Left ventricle myocardium inferior (tissue), 1 donor: ENCODE data around the gene CHD3. TPM values are rescaled to one million over a fixed set of nuclear protein-coding genes. Genes with fewer than 3 reads are reported as not detected.
A peak's percentile ranks its signal among the peaks of the same experiment; 100 is the strongest.

Source experiments
- DNase-seq: peaks from one replicate; pipeline ENCODE4 v3.0.0-alpha.2; 2020
- H3K27ac ChIP-seq: fragments of 200-600 bp; replicated peaks from 2 replicates; pipeline ENCODE4 v1.8.0; 2021
- H3K27me3 ChIP-seq: fragments of 200-600 bp; 2 replicates; pipeline ENCODE4 v1.8.0; 2021; ENCODE audit warnings: low read depth
- H3K36me3 ChIP-seq: fragments of 200-600 bp; 2 replicates; pipeline ENCODE4 v1.8.0; 2021
- H3K4me1 ChIP-seq: fragments of 200-600 bp; 2 replicates; pipeline ENCODE4 v1.8.0; 2021
- H3K4me3 ChIP-seq: fragments of 200-600 bp; 2 replicates; pipeline ENCODE4 v1.8.0; 2021; ENCODE audit warnings: mild to moderate bottlenecking, moderate library complexity
- H3K9me3 ChIP-seq: fragments of 200-600 bp; replicated peaks from 2 replicates; pipeline ENCODE4 v1.8.0; 2021
- intact Hi-C: fragments of 100-400 bp; cut with micrococcal nuclease; formaldehyde crosslinking; loops from one replicate; pipeline ENCODE4 v1.11.0; 2022
- total RNA-seq: library from RNA; stranded (reverse); fragmentation: NEBNext Ultra II Directional; extraction: Animal tissue kit (Norgen Biotek cat#: 25700); gene quantifications from one replicate; pipeline ENCODE4 v1.2.1, GENCODE V29; 2021
- TF ChIP-seq, protein P1 (sequence below): fragments of 200-600 bp; IDR thresholded peaks from 2 replicates; pipeline ENCODE4 v1.8.0; 2021; ENCODE audit warnings: antibody characterized with exemption, mild to moderate bottlenecking, borderline replicate concordance
- donor health status: DM: no; HTN: yes; CAD: no; lungs with severe emphysema.

CHD3 gene
- total RNA-seq, 1 donor from 2014 or later, result 15.6 TPM

- H3K36me3 ChIP-seq, result no peaks in the 10 kb centered on the region
- H3K27ac ChIP-seq, result peak overlapping the region; percentile 49
- H3K27me3 ChIP-seq, result peaks cover 8% of the 10 kb centered on the region
- no peaks in the 10 kb centered on the region for H3K9me3 ChIP-seq
- TF ChIP-seq, protein P1, sequence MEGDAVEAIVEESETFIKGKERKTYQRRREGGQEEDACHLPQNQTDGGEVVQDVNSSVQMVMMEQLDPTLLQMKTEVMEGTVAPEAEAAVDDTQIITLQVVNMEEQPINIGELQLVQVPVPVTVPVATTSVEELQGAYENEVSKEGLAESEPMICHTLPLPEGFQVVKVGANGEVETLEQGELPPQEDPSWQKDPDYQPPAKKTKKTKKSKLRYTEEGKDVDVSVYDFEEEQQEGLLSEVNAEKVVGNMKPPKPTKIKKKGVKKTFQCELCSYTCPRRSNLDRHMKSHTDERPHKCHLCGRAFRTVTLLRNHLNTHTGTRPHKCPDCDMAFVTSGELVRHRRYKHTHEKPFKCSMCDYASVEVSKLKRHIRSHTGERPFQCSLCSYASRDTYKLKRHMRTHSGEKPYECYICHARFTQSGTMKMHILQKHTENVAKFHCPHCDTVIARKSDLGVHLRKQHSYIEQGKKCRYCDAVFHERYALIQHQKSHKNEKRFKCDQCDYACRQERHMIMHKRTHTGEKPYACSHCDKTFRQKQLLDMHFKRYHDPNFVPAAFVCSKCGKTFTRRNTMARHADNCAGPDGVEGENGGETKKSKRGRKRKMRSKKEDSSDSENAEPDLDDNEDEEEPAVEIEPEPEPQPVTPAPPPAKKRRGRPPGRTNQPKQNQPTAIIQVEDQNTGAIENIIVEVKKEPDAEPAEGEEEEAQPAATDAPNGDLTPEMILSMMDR, result no peak
- intact Hi-C loops, result no loop called here
- no peak for DNase-seq
- no peak overlapping the region for H3K4me3 ChIP-seq
- H3K4me1 ChIP-seq, result peaks cover 19% of the 10 kb centered on the region
Observed at GRCh38 chr17:7955414-7956227, 67.0 kb downstream of the CHD3 start.

GRCh38 chr17:7956228-7956965, 67.8 kb downstream of the CHD3 start:
- H3K27ac ChIP-seq, result peak overlapping the region; percentile 49
- H3K9me3 ChIP-seq, result no peaks in the 10 kb centered on the region
- H3K27me3 ChIP-seq, result peaks cover 15% of the 10 kb centered on the region

DNA sequence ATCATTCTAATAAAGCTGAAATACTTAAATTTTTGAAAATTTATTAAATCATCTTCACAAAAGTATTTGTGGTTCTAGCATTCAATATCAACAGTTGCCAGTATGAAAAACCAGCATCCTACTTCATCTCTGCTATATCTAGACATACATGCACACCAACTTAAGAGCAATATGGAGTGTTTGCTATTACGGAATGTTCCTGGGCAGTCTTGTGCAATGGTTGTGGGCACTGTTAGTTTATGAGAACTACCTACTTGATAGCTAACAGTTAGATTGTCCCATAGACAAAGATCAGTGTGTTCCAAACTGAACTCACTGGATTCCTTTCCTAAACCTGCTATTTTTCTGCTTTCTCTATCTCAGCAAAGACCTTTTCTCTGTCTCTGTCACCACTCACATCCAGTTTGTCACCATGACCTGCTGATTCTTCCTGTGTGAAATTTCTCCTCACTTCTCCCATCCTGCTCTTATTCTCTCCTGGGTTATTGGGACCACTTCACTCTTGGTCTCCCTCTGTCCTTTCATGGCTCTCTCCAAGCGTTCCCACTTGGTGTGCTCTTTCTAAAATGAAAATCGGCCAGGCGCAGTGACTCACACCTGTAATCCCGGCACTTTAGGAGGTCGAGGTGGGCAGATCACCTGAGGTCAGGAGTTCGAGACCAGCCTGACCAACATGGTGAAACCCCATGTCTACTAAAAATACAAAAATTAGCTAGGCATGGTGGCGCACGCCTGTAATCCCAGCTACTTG, 71.1 kb downstream of the CHD3 start:
- Histone ChIP-seq H3K4me3 (no peak overlapping the region), H3K27ac (no peak overlapping the region), H3K4me1 (peaks cover 19% of the 10 kb centered on the region), H3K27me3 (peaks cover 15% of the 10 kb centered on the region), H3K9me3 (no peaks in the 10 kb centered on the region), H3K36me3 (no peaks in the 10 kb centered on the region)
- intact Hi-C loops, result no loop called here
- TF ChIP-seq, protein P1, result no peak
- DNase-seq, result no peak

More at GRCh38 chr17:7956228-7956965, 67.8 kb downstream of the CHD3 start:
- H3K4me1 ChIP-seq, result peaks cover 19% of the 10 kb centered on the region
- H3K4me3 ChIP-seq, result no peak overlapping the region
- TF ChIP-seq, protein P1, result no peak
- H3K36me3 ChIP-seq, result no peaks in the 10 kb centered on the region
- intact Hi-C loops, result no loop called here
- DNase-seq, result peak; percentile 82

GRCh38 chr17:7961421-7961820, 72.8 kb downstream of the CHD3 start:
- no peak for DNase-seq
- TF ChIP-seq, protein P1, result no peak
- intact Hi-C loops, result no loop called here

More at GRCh38 chr17:7961421-7961820, 72.8 kb downstream of the CHD3 start:
- H3K4me3 ChIP-seq, result no peak overlapping the region
- H3K27ac ChIP-seq, result no peak overlapping the region
- no peaks in the 10 kb centered on the region for H3K36me3 ChIP-seq
- H3K9me3 ChIP-seq, result no peaks in the 10 kb centered on the region
- peaks cover 15% of the 10 kb centered on the region for H3K27me3 ChIP-seq
- peaks cover 5% of the 10 kb centered on the region for H3K4me1 ChIP-seq

Other genes starting within 250 kb of the CHD3 start
- gene ATP1B2, start 237.9 kb upstream of the CHD3 start, total RNA-seq, result 2.8 TPM
- gene TP53, start 201.3 kb upstream of the CHD3 start, total RNA-seq, result 11.7 TPM
- 4.7 TPM for gene WRAP53, start 200.3 kb upstream of the CHD3 start, total RNA-seq
- not detected for gene EFNB3, start 183.6 kb upstream of the CHD3 start, total RNA-seq
- gene DNAH2, start 171.0 kb upstream of the CHD3 start, total RNA-seq, result 0.33 TPM
- 23.3 TPM for gene KDM6B, start 54.6 kb upstream of the CHD3 start, total RNA-seq
- 26.4 TPM for gene TMEM88, start 33.7 kb upstream of the CHD3 start, total RNA-seq
- gene NAA38, start 31.2 kb upstream of the CHD3 start, total RNA-seq, result 89.8 TPM
- 17.8 TPM for gene CYB5D1, start 30.8 kb upstream of the CHD3 start, total RNA-seq
- gene RNF227, start 27.5 kb downstream of the CHD3 start, total RNA-seq, result 1.0 TPM
- 0.30 TPM for gene KCNAB3, start 41.1 kb downstream of the CHD3 start, total RNA-seq
- gene TRAPPC1, start 43.2 kb downstream of the CHD3 start, total RNA-seq, result 111 TPM
- 8.7 TPM for gene CNTROB, start 43.4 kb downstream of the CHD3 start, total RNA-seq
- gene GUCY2D, start 113.8 kb downstream of the CHD3 start, total RNA-seq, result not detected
- gene ALOX15B, start 150.3 kb downstream of the CHD3 start, total RNA-seq, result not detected
- gene ALOX12B, start 198.9 kb downstream of the CHD3 start, total RNA-seq, result not detected
- gene ALOXE3, start 229.7 kb downstream of the CHD3 start, total RNA-seq, result not detected
- gene HES7, start 235.3 kb downstream of the CHD3 start, total RNA-seq, result not detected